ENCODE measurements around the gene CCDC102B. TPM values are rescaled to one million over a fixed set of nuclear protein-coding genes. Genes with fewer than 3 reads are reported as not detected.

CCDC102B gene
- total and polyA plus RNA-seq, 2 of the 8 experiments (the other 6 are each of a cell fraction or from before 2014, with no cell fraction given) = 0.80 to 1.1 TPM

DNA sequence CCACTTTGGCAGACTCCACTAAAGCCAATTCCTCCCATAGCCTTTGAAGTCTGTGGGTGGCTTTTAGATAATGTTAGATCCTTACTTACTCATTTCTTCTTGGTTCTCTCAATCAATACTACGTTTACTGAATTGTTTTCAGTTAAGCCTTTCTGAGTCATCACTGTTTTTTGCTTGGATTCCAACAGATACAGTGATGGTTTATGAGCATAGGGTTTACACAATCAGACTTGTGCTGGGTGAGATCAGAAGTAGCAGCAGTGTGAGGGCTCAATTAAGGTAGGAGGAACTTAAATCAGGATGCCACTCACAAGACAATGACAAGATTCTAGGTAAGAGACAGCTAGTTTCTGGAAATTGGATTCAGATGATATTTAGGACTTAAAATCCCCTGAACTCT, 305.1 kb downstream of the CCDC102B start (continued):
- TF ChIP-seq CEBPB (IDR thresholded peaks at IDR 0.05; ENCODE audit: low read depth, low read length) = no peak
- TF ChIP-seq KDM4A (IDR thresholded peaks at IDR 0.05; ENCODE audit: low read depth, low read length, severe bottlenecking) = no peak
- TF ChIP-seq KDM5A (IDR thresholded peaks at IDR 0.05; ENCODE audit: low read length) = no peak
- TF ChIP-seq KDM1A (IDR thresholded peaks at IDR 0.05; ENCODE audit: borderline replicate concordance, low read length) = no peak
- TF ChIP-seq CTBP2 (IDR thresholded peaks at IDR 0.05; ENCODE audit: borderline replicate concordance, insufficient read depth, insufficient read length, low read length) = no peak
- no peak for TF ChIP-seq TBP (IDR thresholded peaks at IDR 0.05; ENCODE audit: low read depth, low read length)

Small RNA genes lying within 50 kb of the gene (small RNA-seq; reads per million reads assigned to genes)
- gene RNU6-39P (ENCODE audit: insufficient read depth) = not detected

Other genes with a start within 250 kb of the CCDC102B start
- gene TMX3, start 83.0 kb upstream of the CCDC102B start, total RNA-seq (2021; fragmentation: NEBNext Ultra II Directional; extraction: Animal tissue kit (Norgen Biotek cat#: 25700)) = 29.0 and 30.0 TPM in 2 replicates
- gene TMX3, start 83.0 kb upstream of the CCDC102B start, polyA plus RNA-seq (2011; rRNA removed) = 9.0 and 12.6 TPM in 2 replicates